ENCODE results near the gene ZP2.

Gene ZP2

DNA sequence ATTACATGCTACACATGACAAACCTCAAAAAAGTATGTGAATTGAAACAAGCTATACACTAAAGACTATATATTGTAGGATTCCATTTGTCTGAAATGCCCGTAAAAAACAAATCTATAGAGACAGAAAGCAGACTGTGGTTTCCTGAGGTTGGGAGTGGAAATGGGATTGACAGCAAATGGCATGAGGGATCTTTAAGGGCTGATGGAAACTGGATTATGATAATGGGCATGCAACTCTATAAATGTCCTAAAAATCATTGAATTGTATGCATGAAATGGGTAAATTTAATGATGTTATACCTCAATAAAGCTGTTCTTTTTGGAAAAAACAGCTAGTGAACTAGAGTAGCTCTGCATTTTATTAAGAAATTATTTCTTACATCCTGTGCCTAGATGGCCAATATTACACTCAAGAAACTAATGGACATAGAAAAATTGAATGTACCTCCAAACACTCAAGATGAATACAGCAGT lies 21.7 kb upstream of the ZP2 start:
- Histone ChIP-seq H4K91ac (ENCODE audit: low read length) (no peak overlapping the region), H4K8ac (ENCODE audit: low read length) (no peak overlapping the region), H3K27me3 (ENCODE audit: control insufficient read depth in 1 of 2, insufficient read depth in 1 of 2, low read length in 2 of 2) (peaks cover 12 to 24% of the 10 kb centered on the region in 2 experiments), H3K27ac (ENCODE audit: low read length, poor library complexity, severe bottlenecking) (no peak overlapping the region), H3K9me3 (ENCODE audit: control insufficient read depth, low read length) (no peaks in the 10 kb centered on the region), H3K4me3 (ENCODE audit: insufficient read depth in 1 of 2, low read depth in 1 of 2, low read length in 2 of 2) (no peak overlapping the region), H3K9ac (ENCODE audit: low read length) (no peak overlapping the region), H3K14ac (ENCODE audit: low read length in 2 of 2) (no peak overlapping the region), H3K4me2 (ENCODE audit: low read length, poor library complexity, severe bottlenecking) (no peak overlapping the region), H3K36me3 (ENCODE audit: control insufficient read depth in 1 of 2, insufficient read depth in 2 of 2, low read depth in 1 of 2, low read length in 2 of 2) (no peaks in the 10 kb centered on the region), H3K18ac (ENCODE audit: low read depth in 1 of 2, low read length in 2 of 2) (no peak overlapping the region), H2BK15ac (ENCODE audit: low read depth, poor library complexity, severe bottlenecking) (no peak overlapping the region), H3K23ac (ENCODE audit: low read length in 2 of 2) (no peak overlapping the region), H2BK120ac (ENCODE audit: low read depth, low read length) (no peak overlapping the region), H2BK12ac (ENCODE audit: low read length in 2 of 2) (no peak overlapping the region), H2AFZ (ENCODE audit: low read depth, low read length) (no peak overlapping the region), H3K4ac (ENCODE audit: low read depth in 1 of 2, low read length in 2 of 2) (no peak overlapping the region), H3K79me1 (replicated peaks; ENCODE audit: low read length, poor library complexity, severe bottlenecking) (no peaks in the 10 kb centered on the region), H2BK5ac (ENCODE audit: low read depth, low read length, poor library complexity, severe bottlenecking) (no peak overlapping the region), H3K4me1 (ENCODE audit: control insufficient read depth, insufficient read depth, low read depth, low read length) (no peaks in the 10 kb centered on the region), H2AK5ac (ENCODE audit: low read length, severe bottlenecking) (no peak overlapping the region)
- 96% methylated on average over 1 of the region's 1 CpG for WGBS
- no peak for DNase-seq

- no peak overlapping the region for H3K4me2 ChIP-seq (ENCODE audit: low read length, poor library complexity, severe bottlenecking)
- no peak overlapping the region for H3K4ac ChIP-seq (ENCODE audit: low read depth in 1 of 2, low read length in 2 of 2)
- WGBS: 63% methylated on average over 2 of the region's 2 CpGs
- H3K27me3 ChIP-seq (ENCODE audit: control insufficient read depth in 1 of 2, insufficient read depth in 1 of 2, low read length in 2 of 2): peaks cover 6 to 26% of the 10 kb centered on the region in 2 experiments
- no peak overlapping the region for H3K9ac ChIP-seq (ENCODE audit: low read length)
- H3K23ac ChIP-seq (ENCODE audit: low read length in 2 of 2): no peak overlapping the region
- no peak overlapping the region for H4K91ac ChIP-seq (ENCODE audit: low read length)
- no peak for DNase-seq
- H2AFZ ChIP-seq (ENCODE audit: low read depth, low read length): no peak overlapping the region
- no peaks in the 10 kb centered on the region for H3K36me3 ChIP-seq (ENCODE audit: control insufficient read depth in 1 of 2, insufficient read depth in 2 of 2, low read depth in 1 of 2, low read length in 2 of 2)
- H4K8ac ChIP-seq (ENCODE audit: low read length): no peak overlapping the region
- no peaks in the 10 kb centered on the region for H3K9me3 ChIP-seq (ENCODE audit: control insufficient read depth, low read length)
- no peak overlapping the region for H2BK5ac ChIP-seq (ENCODE audit: low read depth, low read length, poor library complexity, severe bottlenecking)
- H2AK5ac ChIP-seq (ENCODE audit: low read length, severe bottlenecking): no peak overlapping the region
- H3K79me1 ChIP-seq (replicated peaks; ENCODE audit: low read length, poor library complexity, severe bottlenecking): no peaks in the 10 kb centered on the region
- H3K4me1 ChIP-seq (ENCODE audit: control insufficient read depth, insufficient read depth, low read depth, low read length): no peaks in the 10 kb centered on the region
- no peak overlapping the region for H2BK12ac ChIP-seq (ENCODE audit: low read length in 2 of 2)
- no peak overlapping the region for H3K18ac ChIP-seq (ENCODE audit: low read depth in 1 of 2, low read length in 2 of 2)
- H2BK120ac ChIP-seq (ENCODE audit: low read depth, low read length): no peak overlapping the region
- H2BK15ac ChIP-seq (ENCODE audit: low read depth, poor library complexity, severe bottlenecking): no peak overlapping the region
- H3K27ac ChIP-seq (ENCODE audit: low read length, poor library complexity, severe bottlenecking): no peak overlapping the region
- no peak overlapping the region for H3K14ac ChIP-seq (ENCODE audit: low read length in 2 of 2)
- no peak overlapping the region for H3K4me3 ChIP-seq (ENCODE audit: insufficient read depth in 1 of 2, low read depth in 1 of 2, low read length in 2 of 2)
Measured at GRCh38 chr16:21228361-21228872, 17.0 kb upstream of the ZP2 start.

DNA sequence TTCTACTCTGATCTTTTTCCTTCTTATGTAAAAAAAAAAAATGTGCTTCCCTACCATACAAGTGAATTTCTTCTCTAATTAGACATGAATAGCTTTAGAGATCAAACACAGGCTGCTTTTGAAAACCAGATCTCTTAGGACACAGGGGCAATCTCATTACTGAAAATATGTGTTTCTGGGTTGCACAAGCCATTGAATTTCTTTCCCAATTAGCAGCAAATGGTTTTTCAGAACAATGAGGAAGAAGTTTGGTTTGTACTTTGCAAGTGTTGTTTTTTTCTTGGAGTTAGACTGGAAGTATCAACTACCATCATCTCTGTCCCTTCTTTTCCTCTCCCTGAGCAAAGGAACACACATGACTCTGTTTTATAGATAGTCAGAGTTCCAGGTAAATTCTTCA lies 16.5 kb upstream of the ZP2 start:
- Histone ChIP-seq H4K8ac (ENCODE audit: low read length) (no peak overlapping the region), H3K27ac (ENCODE audit: low read length, poor library complexity, severe bottlenecking) (no peak overlapping the region), H3K9me3 (ENCODE audit: control insufficient read depth, low read length) (no peaks in the 10 kb centered on the region), H2BK15ac (ENCODE audit: low read depth, poor library complexity, severe bottlenecking) (no peak overlapping the region), H3K27me3 (ENCODE audit: control insufficient read depth in 1 of 2, insufficient read depth in 1 of 2, low read length in 2 of 2) (peaks cover 4 to 28% of the 10 kb centered on the region in 2 experiments), H2BK12ac (ENCODE audit: low read length in 2 of 2) (no peak overlapping the region), H3K36me3 (ENCODE audit: control insufficient read depth in 1 of 2, insufficient read depth in 2 of 2, low read depth in 1 of 2, low read length in 2 of 2) (no peaks in the 10 kb centered on the region), H2AFZ (ENCODE audit: low read depth, low read length) (no peak overlapping the region), H3K4me3 (ENCODE audit: insufficient read depth in 1 of 2, low read depth in 1 of 2, low read length in 2 of 2) (no peak overlapping the region), H3K79me1 (replicated peaks; ENCODE audit: low read length, poor library complexity, severe bottlenecking) (no peaks in the 10 kb centered on the region), H3K23ac (ENCODE audit: low read length in 2 of 2) (no peak overlapping the region), H3K4me1 (ENCODE audit: control insufficient read depth, insufficient read depth, low read depth, low read length) (no peaks in the 10 kb centered on the region), H3K18ac (ENCODE audit: low read depth in 1 of 2, low read length in 2 of 2) (no peak overlapping the region), H2AK5ac (ENCODE audit: low read length, severe bottlenecking) (no peak overlapping the region), H3K14ac (ENCODE audit: low read length in 2 of 2) (no peak overlapping the region), H3K4me2 (ENCODE audit: low read length, poor library complexity, severe bottlenecking) (no peak overlapping the region), H3K4ac (ENCODE audit: low read depth in 1 of 2, low read length in 2 of 2) (no peak overlapping the region), H3K9ac (ENCODE audit: low read length) (no peak overlapping the region), H2BK5ac (ENCODE audit: low read depth, low read length, poor library complexity, severe bottlenecking) (no peak overlapping the region), H2BK120ac (ENCODE audit: low read depth, low read length) (no peak overlapping the region), H4K91ac (ENCODE audit: low read length) (no peak overlapping the region)
- no peak for DNase-seq

GRCh38 chr16:21226749-21227148 lies 15.4 kb upstream of the ZP2 start:
- no peak overlapping the region for H3K4me3 ChIP-seq (ENCODE audit: insufficient read depth in 1 of 2, low read depth in 1 of 2, low read length in 2 of 2)
- H3K9ac ChIP-seq (ENCODE audit: low read length): no peak overlapping the region
- H3K36me3 ChIP-seq (ENCODE audit: control insufficient read depth in 1 of 2, insufficient read depth in 2 of 2, low read depth in 1 of 2, low read length in 2 of 2): no peaks in the 10 kb centered on the region
- no peak overlapping the region for H2BK120ac ChIP-seq (ENCODE audit: low read depth, low read length)
- no peak for DNase-seq
- no peak overlapping the region for H2AFZ ChIP-seq (ENCODE audit: low read depth, low read length)
- no peak overlapping the region for H2BK15ac ChIP-seq (ENCODE audit: low read depth, poor library complexity, severe bottlenecking)
- H3K27ac ChIP-seq (ENCODE audit: low read length, poor library complexity, severe bottlenecking): no peak overlapping the region
- no peaks in the 10 kb centered on the region for H3K79me1 ChIP-seq (replicated peaks; ENCODE audit: low read length, poor library complexity, severe bottlenecking)
- H4K8ac ChIP-seq (ENCODE audit: low read length): no peak overlapping the region
- H3K4ac ChIP-seq (ENCODE audit: low read depth in 1 of 2, low read length in 2 of 2): no peak overlapping the region
- H3K23ac ChIP-seq (ENCODE audit: low read length in 2 of 2): no peak overlapping the region
- no peak overlapping the region for H4K91ac ChIP-seq (ENCODE audit: low read length)
- H2BK12ac ChIP-seq (ENCODE audit: low read length in 2 of 2): no peak overlapping the region
- no peak overlapping the region for H3K4me2 ChIP-seq (ENCODE audit: low read length, poor library complexity, severe bottlenecking)
- no peak overlapping the region for H2BK5ac ChIP-seq (ENCODE audit: low read depth, low read length, poor library complexity, severe bottlenecking)
- no peak overlapping the region for H3K18ac ChIP-seq (ENCODE audit: low read depth in 1 of 2, low read length in 2 of 2)
- H3K14ac ChIP-seq (ENCODE audit: low read length in 2 of 2): no peak overlapping the region
- no peak overlapping the region for H2AK5ac ChIP-seq (ENCODE audit: low read length, severe bottlenecking)
- H3K4me1 ChIP-seq (ENCODE audit: control insufficient read depth, insufficient read depth, low read depth, low read length): no peaks in the 10 kb centered on the region
- H3K9me3 ChIP-seq (ENCODE audit: control insufficient read depth, low read length): no peaks in the 10 kb centered on the region
- peaks cover 4 to 31% of the 10 kb centered on the region in 2 experiments for H3K27me3 ChIP-seq (ENCODE audit: control insufficient read depth in 1 of 2, insufficient read depth in 1 of 2, low read length in 2 of 2)

Measured in mesenchymal stem cell (in vitro differentiated cells and primary cell).